ENCODE measurements around the gene GPX8.

GRCh38 chr5:55141945-55142690, 17.9 kb upstream of the GPX8 start:
- TF ChIP-seq GATA3 (IDR thresholded peaks at IDR 0.05; ENCODE audit: low read depth, low read length) = no peak
- TF ChIP-seq GATA2 (IDR thresholded peaks at IDR 0.05; ENCODE audit: low read depth, low read length) = no peak

Measured in SH-SY5Y (cell line).